Common myeloid progenitor, CD34-positive (primary cell): ENCODE data around the gene MBD6.
A peak's percentile ranks its signal among the peaks of the same experiment; 100 is the strongest.

Source experiments
- CTCF ChIA-PET: fragments of 350-600 bp; sonication (Branson Sonifier 250); formaldehyde crosslinking; loops from one replicate; lab custom pipeline; 2021; ENCODE audit warnings: antibody characterized with exemption; lab: Charles Lee
- POLR2A ChIA-PET: fragments of 350-600 bp; sonication (Branson Sonifier 250); formaldehyde crosslinking; loops from one replicate; lab custom pipeline; 2021; ENCODE audit warnings: antibody characterized with exemption; lab: Charles Lee
- DNase-seq, 3 donors: peaks; one replicate each; pipeline versions ENCODE4 v3.0.0 to v3.0.0-alpha.2; 2013
- H3K27ac ChIP-seq, 2 experiments: 1 replicate in 1 of 2; 2 replicates in 1 of 2; pipeline ENCODE4 v1.7.0; 2013; ENCODE audit warnings: inconsistent platforms in 2 of 2, low read length in 2 of 2, mild to moderate bottlenecking in 2 of 2, low read depth in 1 of 2, moderate library complexity in 1 of 2; ENCODE audit not compliant: severe bottlenecking in 2 of 2, insufficient read depth in 1 of 2, poor library complexity in 1 of 2
- H3K27me3 ChIP-seq, 5 experiments: replicated peaks in 2 of 5; 1 replicate in 3 of 5; 2 replicates in 2 of 5; pipeline versions ENCODE4 v1.6.1 to v1.7.0; 2013; ENCODE audit warnings: low read length in 4 of 5, mild to moderate bottlenecking in 2 of 5, moderate library complexity in 2 of 5, inconsistent platforms in 1 of 5; ENCODE audit not compliant: insufficient read depth in 5 of 5, control insufficient read depth in 4 of 5
- H3K36me3 ChIP-seq, 4 experiments: 1 replicate in 2 of 4; 2 replicates in 2 of 4; pipeline versions ENCODE4 v1.6.1 to v1.7.0; 2013; ENCODE audit warnings: low read length in 3 of 4, control low read depth in 1 of 4, mild to moderate bottlenecking in 1 of 4; ENCODE audit not compliant: control insufficient read depth in 4 of 4, insufficient read depth in 4 of 4
- H3K4me1 ChIP-seq, 4 experiments: 1 replicate in 3 of 4; 2 replicates in 1 of 4; pipeline versions ENCODE4 v1.6.1 to v1.7.1; 2013; ENCODE audit warnings: low read length in 3 of 4, mild to moderate bottlenecking in 3 of 4, control low read depth in 1 of 4, inconsistent platforms in 1 of 4, moderate library complexity in 1 of 4; ENCODE audit not compliant: control insufficient read depth in 4 of 4, insufficient read depth in 4 of 4; ENCODE audit errors: control extremely low read depth in 1 of 4
- H3K4me3 ChIP-seq, 7 experiments: 1 replicate in 4 of 7; 2 replicates in 3 of 7; pipeline versions ENCODE4 v1.5.1 to v1.7.0; 2013; ENCODE audit warnings: mild to moderate bottlenecking in 7 of 7, low read length in 6 of 7, moderate library complexity in 6 of 7, inconsistent platforms in 2 of 7, low read depth in 2 of 7, control low read depth in 1 of 7; ENCODE audit not compliant: insufficient read depth in 4 of 7, control insufficient read depth in 1 of 7; ENCODE audit errors: extremely low read depth in 1 of 7
- H3K9me3 ChIP-seq, 5 experiments: 1 replicate in 4 of 5; 2 replicates in 1 of 5; pipeline versions ENCODE4 v1.6.1 to v1.7.1; 2013; ENCODE audit warnings: low read length in 4 of 5, mild to moderate bottlenecking in 2 of 5, inconsistent platforms in 1 of 5, low read depth in 1 of 5, moderate library complexity in 1 of 5; ENCODE audit not compliant: control insufficient read depth in 4 of 5, insufficient read depth in 2 of 5; ENCODE audit errors: control extremely low read depth in 1 of 5
- WGBS: methylation state at CpG from one replicate; pipeline ENCODE4 v1.1.5; 2013; ENCODE audit not compliant: insufficient coverage; 5-methylcytosine and 5-hydroxymethylcytosine counted together

MBD6 gene

GRCh38 chr12:57518176-57518919 lies 4.3 kb upstream of the MBD6 start:
- H3K9me3 ChIP-seq = no peaks in the 10 kb centered on the region
- ChIA-PET CTCF (interaction anchor here (1.5 to 5.3 kb wide), 3 partner anchors 11 to 42 kb away, joined by 3 to 22 read pairs (median 5); partner anchors contain the start of gene ARHGAP9), POLR2A (interaction anchor here (0.6 to 2.9 kb wide), 11 partner anchors 12 to 267 kb away, joined by 3 to 14 read pairs (median 4); partner anchors contain the start of genes ARHGAP9, DCTN2 and STAC3)
- H3K4me1 ChIP-seq = peaks cover 9 to 40% (median 37%) of the 10 kb centered on the region in 4 experiments
- H3K27me3 ChIP-seq = no peaks in the 10 kb centered on the region
- DNase-seq = no peak
- 100% methylated on average over 6 of the region's 8 CpGs for WGBS
- peaks cover 15 to 45% (median 36%) of the 10 kb centered on the region in 4 experiments for H3K36me3 ChIP-seq
- peak overlapping the region in 1 of 2 experiments; percentile 100 for H3K27ac ChIP-seq
- H3K4me3 ChIP-seq = peak overlapping the region in 3 of 7 experiments; percentile 84 to 98 (median 96)

- CTCF ChIA-PET = interaction anchor here (1.0 to 5.3 kb wide), 4 partner anchors 10 to 119 kb away, joined by 3 to 22 read pairs (median 4); no protein-coding TSS in a partner anchor
- Histone ChIP-seq H3K9me3 (no peaks in the 10 kb centered on the region), H3K4me3 (peak overlapping the region; percentile 75 to 99 (median 96)), H3K27me3 (no peaks in the 10 kb centered on the region), H3K4me1 (peaks cover 14 to 48% (median 45%) of the 10 kb centered on the region in 4 experiments), H3K36me3 (peaks cover 15 to 46% (median 35%) of the 10 kb centered on the region in 4 experiments), H3K27ac (peak overlapping the region; percentile 99 to 100)
- DNase-seq = peak in 1 of 3 donors; percentile 22
- WGBS = 18% methylated on average over 5 of the region's 7 CpGs
- POLR2A ChIA-PET = interaction anchor here (0.6 to 2.9 kb wide), 9 partner anchors 9 to 57 kb away, joined by 3 to 14 read pairs (median 7); partner anchors contain the start of genes ARHGAP9 and DCTN2
Observed at GRCh38 chr12:57518920-57519795, 3.5 kb upstream of the MBD6 start.

GRCh38 chr12:57519796-57520052 lies 2.9 kb upstream of the MBD6 start:
- ChIA-PET POLR2A (interaction anchor here (0.6 to 2.9 kb wide), 11 partner anchors 10 to 85 kb away, joined by 3 to 14 read pairs (median 6); partner anchors contain the start of genes ARHGAP9 and DCTN2), CTCF (interaction anchor here (1.0 to 1.5 kb wide), 4 partner anchors 11 to 119 kb away, joined by 3 to 6 read pairs (median 4); no protein-coding TSS in a partner anchor)
- 0% methylated on average over 8 of the region's 8 CpGs for WGBS
- Histone ChIP-seq H3K4me1 (peaks cover 14 to 52% (median 51%) of the 10 kb centered on the region in 4 experiments), H3K27me3 (no peaks in the 10 kb centered on the region), H3K27ac (peak overlapping the region; percentile 99 to 100), H3K9me3 (no peaks in the 10 kb centered on the region), H3K4me3 (peak overlapping the region; percentile 75 to 99 (median 96)), H3K36me3 (peaks cover 16 to 47% (median 36%) of the 10 kb centered on the region in 4 experiments)
- DNase-seq = peak in 1 of 3 donors; percentile 24

- H3K27ac ChIP-seq = peak within 1 kb of the TSS; percentile 99 to 100
- CTCF ChIA-PET = interaction anchor here (1.0 to 1.5 kb wide), 6 partner anchors 10 to 118 kb away, joined by 3 to 6 read pairs (median 3); no protein-coding TSS in a partner anchor
- H3K27me3 ChIP-seq = no peaks in the 10 kb centered on the region
- DNase-seq = peak; percentile 99
- peaks cover 14 to 53% (median 52%) of the 10 kb centered on the region in 4 experiments for H3K4me1 ChIP-seq
- H3K9me3 ChIP-seq = no peaks in the 10 kb centered on the region
- H3K4me3 ChIP-seq = peak within 1 kb of the TSS; percentile 75 to 99 (median 96)
- POLR2A ChIA-PET = interaction anchor here (0.8 to 2.9 kb wide), 14 partner anchors 10 to 432 kb away, joined by 3 to 14 read pairs (median 5); partner anchors contain the start of genes ARHGAP9 and DCTN2
- peaks cover 15 to 46% (median 35%) of the 10 kb centered on the region in 4 experiments for H3K36me3 ChIP-seq
- 0% methylated on average over 26 of the region's 52 CpGs for WGBS
Observed at GRCh38 chr12:57520053-57520818, 2.4 kb upstream of the MBD6 start, which contains the start of gene DDIT3. Gene DDIT3, minus strand, starts transcription at chr12:57520514. Its CDS starts 3,108 bp downstream, at chr12:57517406.

GRCh38 chr12:57521525-57522010 lies 1.1 kb upstream of the MBD6 start:
- Histone ChIP-seq H3K27me3 (no peaks in the 10 kb centered on the region), H3K27ac (peak overlapping the region; percentile 88 to 94), H3K4me1 (peaks cover 14 to 56% (median 52%) of the 10 kb centered on the region in 4 experiments), H3K9me3 (no peaks in the 10 kb centered on the region), H3K4me3 (peak overlapping the region in 6 of 7 experiments; percentile 23 to 86 (median 64)), H3K36me3 (peaks cover 12 to 43% (median 33%) of the 10 kb centered on the region in 4 experiments)
- CTCF ChIA-PET = interaction anchor here (1.3 to 1.4 kb wide), 2 partner anchors 24 to 63 kb away, joined by 3 read pairs; no protein-coding TSS in a partner anchor
- POLR2A ChIA-PET = interaction anchor here (2.9 kb wide), 1 partner anchor 11 kb away, joined by 13 read pairs; no protein-coding TSS in a partner anchor
- no peak for DNase-seq
- whole genome bisulfite sequencing = 72% methylated on average over 11 of the region's 17 CpGs
